UCSD-AML1 (cell line): ENCODE results near the gene EVC.
A peak's percentile ranks its signal among the peaks of the same experiment; 100 is the strongest.
"Not testable (repeated sequence)": the region's sequence is repeated elsewhere in the genome, so short reads cannot be mapped to it uniquely, and the experiment has no call there.

Source experiments
- DNase-seq: peaks from one replicate; lab custom pipeline; 2025; ENCODE audit not compliant: unreplicated experiment; lab: John Stamatoyannopoulos, UW

EVC gene

DNA sequence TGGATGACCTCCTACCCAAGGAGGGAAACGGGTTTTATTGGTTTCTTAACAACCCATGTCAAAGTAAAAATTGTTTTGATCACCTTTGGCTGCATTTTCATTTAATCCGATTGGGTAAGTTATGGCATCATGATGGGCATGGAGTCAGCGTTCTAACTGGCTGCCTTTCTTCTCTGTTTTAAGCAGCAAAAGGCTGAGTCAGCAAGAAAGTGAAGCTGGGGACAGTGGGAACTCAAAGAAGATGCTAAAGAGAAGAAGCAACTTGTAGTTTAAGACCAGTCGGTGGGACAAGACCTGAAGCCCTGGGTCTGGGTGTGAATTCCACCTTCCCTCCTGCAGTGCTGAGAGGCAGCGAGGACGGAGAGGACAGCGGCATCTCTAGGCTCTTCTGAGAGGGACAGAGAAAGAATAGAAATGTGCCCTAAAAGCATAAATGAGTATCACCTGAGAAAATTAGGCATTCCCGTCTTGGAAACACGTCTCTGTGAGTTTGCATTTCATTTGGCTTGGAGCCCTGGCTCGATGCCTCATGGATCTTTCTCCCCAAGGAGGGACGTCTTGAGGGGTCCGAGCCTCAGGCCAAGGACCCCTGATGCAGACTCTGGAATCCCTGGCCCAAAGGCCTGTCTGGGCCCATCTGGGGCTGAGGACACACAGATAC is 99.9 kb downstream of the EVC start:
- no peak for DNase-seq

DNA sequence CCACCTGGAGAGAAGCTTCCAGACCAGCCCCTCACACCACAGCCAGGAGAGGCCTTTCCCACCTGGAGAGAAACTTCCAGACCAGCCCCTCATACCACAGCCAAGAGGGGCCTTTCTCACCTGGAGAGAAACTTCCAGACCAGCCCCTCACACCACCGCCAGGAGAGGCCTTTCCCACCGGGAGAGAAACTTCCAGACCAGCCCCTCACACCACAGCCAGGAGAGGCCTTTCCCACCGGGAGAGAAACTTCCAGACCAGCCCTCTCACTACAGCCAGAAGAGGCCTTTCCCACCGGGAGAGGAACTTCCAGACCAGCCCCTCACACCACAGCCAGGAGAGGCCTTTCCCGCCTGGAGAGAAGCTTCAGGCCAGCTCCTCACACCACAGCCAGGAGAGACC is 101.1 kb downstream of the EVC start:
- DNase-seq: not testable (repeated sequence)

DNA sequence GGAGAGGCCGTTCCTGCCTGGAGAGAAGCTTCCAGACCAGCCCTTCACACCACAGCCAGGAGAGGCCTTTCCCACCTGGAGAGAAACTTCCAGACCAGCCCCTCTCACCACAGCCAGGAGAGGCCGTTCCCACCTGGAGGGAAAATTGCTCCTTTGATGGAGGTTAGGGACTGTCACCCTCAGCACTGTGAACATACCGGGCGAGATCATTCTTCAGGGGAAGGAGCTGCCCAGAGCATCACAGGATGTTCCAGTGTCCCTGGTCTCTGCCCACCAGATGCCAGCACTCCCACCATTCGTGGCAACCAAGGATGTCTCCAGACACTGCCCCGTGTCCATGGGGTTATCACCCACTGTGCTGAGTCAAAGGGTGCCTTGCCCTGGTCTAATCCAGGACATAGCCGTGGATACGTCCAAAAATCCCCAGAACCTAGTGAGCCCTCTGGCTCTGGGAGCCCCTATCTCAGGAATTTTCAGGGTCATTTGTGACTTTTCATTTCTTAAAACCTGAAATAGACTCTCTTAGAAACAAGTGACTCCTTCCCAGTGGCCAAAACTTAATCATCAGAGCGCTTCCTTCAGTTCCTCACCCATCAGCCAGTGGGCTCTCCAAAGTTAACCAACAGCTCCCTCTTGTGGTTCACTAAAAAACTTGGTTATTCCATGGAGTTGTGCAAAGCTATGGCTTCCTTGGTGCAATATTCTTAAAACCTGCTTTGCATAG is 101.7 kb downstream of the EVC start:
- no peak for DNase-seq

DNA sequence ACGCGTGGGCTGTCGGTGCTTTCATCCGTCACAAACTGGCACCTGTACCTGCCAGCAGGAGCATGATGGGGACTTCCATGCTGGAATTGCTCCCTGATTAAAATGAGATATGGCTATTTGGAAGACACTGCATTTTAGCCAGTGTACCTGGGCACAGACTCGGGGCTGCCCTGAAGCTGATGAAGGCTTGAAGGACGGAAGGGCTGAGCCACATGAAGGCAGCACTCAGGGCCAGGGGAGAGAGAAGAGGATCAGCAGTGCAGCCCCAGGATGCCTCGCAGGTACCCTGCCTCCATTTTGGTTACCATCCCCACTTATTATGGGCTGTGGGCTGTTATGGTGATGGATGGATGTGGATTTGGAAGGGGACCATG is 102.9 kb downstream of the EVC start:
- DNase-seq: no peak

DNA sequence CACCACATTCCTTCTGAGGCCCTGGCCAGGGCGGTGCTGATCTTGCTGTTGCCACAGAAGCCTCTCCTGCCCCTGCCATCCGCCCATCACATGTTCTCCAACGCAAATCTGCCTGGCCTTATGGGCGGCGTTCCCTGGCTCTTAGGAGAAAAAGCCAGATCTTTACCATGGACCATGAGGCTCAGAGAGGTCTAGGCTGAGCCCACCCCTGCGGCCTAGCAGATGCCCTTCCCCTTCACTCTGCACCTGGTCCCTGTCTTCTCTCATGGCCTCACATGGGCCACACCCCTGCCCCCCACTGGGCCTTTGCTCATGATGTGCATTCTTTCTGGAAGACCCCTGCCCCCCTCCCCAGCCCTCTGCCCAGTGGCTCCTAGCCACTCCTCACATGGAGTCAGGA is 103.4 kb downstream of the EVC start:
- DNase-seq: no peak

DNA sequence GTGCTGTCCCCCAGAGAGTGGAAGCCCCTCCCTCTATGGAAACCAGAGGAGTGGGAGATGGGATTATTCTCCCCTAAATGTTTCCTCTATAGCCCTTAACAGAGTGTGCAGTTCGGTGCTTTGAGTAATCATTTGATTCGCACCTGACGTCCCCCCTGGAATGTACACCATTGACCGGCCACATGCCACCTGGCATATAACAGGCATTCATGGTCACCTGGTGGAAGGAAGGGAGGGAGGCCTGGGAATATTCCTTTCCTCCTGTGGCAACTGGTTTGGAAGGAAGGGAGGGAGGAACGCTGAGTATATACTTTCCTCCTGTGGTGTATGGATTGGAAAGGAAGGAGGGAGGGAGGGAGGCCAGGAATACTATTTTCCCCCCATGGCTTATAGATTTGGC is 104.6 kb downstream of the EVC start:
- no peak for DNase-seq

DNA sequence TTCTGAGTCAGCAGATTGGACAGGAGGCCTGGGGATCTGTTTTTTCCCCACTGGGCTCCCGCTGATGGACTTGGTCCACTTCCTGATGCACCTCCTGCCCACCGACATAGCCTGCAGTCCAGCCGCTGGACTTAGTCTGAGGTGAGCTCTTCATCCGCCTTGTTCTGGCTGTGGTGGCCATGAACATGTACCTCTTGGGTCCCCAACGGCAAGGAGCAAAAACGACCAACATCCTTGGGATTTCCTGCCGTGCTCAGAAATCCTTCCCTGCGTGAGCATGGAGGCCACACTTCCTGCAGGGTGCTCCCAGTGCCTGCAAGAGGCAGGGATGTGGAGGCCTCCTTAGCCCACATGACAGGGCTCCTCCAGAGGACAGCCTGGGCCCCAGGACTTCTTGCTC is 105.1 kb downstream of the EVC start:
- no peak for DNase-seq

DNA sequence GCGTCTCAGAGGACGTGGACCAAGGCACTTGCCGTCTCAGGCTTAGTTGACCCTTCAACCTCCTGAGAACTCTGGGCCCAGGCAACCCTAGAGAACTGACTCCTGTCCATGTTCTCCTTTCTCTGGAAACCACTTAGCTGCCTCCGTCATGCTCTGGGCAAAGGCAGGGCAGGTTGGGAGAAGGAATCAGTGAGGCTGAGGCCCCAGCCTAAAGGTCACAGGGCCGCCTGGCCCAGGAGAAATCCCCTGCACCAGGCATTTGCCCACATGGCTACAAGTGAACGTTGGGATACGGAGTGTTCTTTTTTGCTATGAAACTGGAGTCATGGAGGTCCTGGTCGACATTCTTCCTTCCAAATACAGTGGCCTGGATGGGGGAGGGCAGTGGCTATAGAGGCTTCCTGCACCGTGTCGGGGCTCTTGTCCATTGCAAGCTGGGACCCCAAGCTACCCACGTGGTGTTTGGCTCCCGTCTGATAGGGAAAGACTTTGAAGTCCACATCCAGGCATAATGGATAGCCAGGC is 105.9 kb downstream of the EVC start:
- no peak for DNase-seq

DNA sequence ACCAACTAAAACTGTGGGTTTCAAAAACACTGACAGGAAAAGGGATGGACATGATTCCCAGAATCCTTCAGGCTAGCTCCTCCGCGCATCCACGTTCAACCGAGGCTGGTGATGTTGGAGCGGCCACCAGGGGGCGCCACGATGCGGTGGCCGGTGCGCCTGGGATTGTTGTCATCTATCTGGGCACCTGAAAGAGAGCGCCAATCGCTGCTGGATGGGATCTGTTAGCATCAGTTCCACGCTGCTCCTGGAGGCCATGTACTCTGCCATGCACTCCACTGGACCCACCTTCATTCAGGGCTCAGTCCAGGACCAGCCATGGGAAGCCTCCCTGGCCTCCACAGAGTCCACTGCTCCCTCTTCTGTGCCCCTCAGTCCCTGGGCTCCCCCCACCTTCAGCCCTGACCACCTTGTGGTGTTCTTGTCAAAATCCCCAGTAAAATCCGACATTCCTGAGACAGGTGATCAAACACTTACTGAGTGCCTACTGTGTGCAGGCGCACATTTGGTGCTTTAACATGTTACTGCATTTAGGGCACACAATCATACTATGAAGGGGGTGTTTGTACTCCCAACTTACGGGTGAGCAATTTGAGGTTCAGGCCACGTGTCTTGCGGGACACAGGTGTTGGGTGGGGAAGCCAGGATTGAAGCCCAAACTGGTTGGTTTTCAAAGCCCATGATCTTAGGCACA is 110.8 kb downstream of the EVC start:
- DNase-seq: peak; percentile 22

DNA sequence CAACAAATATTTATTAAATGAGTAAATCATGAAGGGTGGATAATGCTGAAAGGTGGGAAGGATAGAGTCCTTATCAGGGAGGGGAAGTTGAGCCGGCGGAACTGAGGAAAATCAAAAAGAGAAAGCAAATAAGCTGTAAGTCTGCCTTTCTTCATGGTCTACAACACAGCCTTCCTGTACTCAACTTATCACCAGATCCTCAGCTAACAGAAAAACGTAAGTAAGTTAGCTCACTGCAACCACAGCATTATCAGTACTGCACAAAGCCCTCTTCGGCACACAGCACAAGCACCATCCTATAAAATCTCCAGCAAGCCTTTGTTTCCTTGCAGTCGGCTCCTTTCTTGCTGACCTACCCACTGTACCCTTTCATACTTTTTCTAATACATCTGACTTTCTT is 111.6 kb downstream of the EVC start:
- no peak for DNase-seq

DNA sequence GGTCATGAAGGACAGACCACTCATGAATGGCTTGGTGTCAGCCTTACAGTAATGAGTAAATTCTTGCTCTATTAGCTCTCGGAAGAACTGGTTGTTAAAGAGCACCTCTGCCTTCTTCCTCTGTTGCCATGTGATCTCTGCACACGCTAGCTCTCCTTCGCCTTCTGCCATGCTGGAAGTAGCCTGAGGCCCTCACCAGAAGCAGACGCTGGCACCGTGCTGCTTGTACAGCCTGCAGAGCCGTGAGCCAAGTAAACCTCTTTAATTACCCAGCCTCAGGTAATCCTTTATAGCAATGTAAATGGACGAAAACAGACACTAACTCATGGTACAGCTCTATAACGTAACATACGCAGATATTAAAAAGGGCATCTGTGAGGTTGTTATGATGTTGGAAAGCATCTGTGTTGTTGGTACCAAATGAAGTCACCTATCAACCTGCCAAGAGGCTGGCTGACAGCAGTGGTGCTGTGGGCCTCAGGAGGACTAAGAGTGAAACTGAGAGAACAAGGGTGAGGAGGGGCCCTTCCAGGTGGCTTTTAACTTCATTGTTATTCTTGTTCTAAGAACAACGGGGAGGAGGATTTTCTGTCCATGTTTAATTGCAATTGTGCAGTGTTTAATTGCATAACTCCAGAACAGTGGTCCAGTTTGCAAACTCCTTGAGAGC is 112.7 kb downstream of the EVC start:
- no peak for DNase-seq

DNA sequence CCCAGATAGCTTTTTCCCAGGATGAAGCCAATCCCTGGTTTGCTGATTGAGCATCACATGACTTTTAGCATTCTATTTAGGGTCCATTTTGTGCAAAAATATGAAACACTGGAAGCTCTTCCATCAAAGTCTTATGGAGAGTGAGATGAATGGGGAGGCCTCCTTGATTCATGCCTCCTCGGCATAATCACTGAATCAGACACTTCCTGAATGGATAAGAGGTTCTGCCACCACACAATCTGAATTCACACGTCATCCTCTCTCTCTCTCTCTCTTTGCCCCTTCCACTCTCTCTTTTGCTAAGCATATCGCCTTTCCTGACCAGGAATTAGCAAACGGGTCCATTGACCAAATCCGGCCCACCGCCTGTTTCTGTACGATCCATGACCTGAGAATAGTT is 113.2 kb downstream of the EVC start:
- no peak for DNase-seq

DNA sequence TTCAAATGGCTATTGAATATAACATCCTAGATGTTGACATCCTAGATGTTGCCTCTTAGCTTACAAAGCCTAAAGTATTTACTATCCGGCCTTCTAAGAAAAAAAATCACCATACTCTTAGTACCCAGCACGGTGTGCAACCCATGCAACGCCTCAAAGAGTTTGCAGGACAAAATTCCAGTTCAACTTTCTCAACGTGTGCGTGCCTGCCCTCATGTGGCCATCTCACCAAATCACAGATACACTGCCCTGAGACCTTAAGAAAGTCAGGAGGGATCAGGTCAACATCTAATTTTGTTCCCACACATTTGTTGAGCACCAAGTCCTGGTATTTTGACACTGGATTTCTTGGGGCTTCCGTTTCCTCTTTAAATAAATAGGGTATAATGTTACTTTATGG is 113.6 kb downstream of the EVC start:
- peak; percentile 30 for DNase-seq

DNA sequence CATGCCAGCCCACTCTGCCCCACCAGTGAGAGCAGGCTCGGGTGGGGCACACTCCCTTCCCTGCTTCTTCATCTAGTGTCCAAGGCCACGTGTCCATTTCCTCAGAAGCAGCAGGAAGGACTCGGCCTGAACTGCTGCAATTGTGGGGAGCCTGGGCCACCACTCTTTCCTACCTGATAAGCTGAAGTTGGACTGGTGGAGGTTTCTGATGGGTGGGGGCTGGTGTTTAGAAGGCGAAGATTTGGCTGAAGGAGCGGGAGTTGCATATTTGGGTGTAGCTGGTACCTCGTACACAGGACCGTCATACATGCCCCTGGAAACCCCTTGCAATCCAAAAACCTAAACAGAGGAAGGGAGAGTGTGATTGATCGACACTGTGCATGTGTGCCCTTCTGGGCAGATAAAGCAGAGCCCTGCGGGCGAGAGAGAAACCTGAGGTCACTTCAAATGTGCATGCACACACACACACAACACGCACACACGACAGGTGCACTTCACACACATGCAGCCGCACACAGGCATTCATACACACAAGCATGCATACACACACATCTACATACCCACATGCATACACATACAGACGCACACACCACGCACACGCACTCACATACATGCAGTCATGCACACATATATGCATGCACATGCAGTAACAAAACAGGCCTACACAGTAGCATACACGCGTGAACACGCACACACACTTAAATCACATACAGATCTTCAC is 114.5 kb downstream of the EVC start:
- DNase-seq: no peak

DNA sequence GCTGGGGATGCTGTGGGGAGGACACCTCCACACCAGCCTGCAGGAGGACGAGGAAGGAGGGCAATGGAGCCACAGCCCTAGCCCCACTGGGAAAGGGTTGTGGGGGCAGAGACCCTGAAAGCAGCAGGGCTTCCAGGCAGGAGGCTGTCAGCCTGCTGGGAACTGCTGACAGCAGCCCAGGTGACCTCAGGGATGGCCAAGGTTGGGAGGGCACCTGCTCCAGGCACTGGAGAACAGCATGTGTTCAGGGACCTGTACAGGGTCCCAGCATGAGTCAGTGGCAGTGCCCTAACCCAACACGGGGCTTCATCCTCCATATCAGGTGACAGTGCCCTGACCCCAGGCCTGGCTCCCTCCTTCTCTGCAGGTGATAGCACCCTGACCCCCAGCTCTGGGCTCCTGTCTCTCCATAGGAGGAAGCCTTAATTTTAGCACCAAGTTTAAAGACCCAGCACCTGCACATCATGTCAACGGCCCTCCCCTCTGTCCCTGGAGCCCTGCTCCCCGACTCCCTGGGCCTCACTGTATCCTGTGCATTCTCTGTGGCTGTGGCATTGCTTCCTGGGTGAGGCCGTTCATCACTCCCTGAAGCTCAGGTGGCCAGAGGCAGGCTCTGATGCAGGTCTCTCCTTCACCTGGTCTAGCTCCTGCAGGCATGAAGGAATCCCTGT is 115.6 kb downstream of the EVC start:
- DNase-seq: no peak

DNA sequence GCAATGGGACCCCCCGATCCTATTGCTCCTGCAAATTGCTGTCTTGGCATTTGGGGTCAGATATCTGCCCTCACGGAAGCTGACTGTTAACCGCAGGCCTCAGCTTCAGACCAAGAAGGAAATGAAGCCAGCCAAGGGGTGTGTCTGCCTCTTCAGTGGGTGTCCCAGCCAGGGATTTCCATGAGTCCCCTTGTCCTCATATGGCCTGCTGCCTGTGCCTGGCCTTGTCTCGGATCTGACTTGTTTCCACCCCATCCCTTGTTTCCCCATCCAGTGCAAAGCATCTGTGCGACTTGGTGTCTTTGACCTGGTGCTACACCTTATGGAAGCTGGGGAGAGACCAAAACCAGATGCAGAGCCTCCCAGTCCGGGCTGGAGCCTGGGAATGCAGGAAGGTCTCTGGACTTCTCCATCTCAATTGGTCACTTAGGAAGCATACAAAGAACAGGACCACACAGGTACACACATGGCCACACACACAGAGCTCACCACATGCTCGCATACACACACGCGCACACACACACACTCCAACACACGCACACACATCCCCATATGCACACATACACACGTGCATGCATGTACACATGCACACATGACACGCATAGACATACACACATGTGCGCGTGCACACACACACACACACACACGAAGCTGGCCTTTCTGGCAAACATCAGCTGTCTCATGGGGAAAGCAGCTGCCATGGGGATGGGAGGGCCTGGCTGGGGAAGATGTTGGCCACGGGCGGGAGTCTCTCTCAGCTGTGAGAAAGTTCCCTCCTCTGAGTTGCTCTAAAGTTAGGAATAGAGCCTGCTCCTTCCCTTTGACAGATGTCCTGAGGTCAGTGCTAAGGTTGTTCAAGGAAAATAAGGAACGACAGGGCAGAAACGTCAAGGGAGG is 116.4 kb downstream of the EVC start:
- DNase-seq: peak; percentile 41

DNA sequence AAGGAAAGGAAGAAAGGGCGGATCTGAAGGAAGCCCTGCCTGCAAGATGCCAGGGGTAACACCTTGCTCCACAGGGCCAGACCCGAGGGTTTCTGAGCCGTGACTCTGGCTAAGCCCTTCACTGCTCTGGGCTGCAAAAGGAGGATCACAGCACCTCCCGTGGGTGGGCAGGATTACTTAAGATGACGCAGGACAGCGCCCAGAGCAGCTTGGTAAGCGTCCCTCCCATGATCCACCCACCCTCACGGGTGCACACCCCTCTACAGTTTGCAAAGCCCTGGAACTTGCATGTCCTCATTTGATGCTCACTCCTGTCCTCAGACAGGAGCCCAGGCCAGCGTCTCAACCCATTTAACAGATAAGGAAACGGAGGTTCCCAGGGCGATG is 117.0 kb downstream of the EVC start:
- DNase-seq: no peak

DNA sequence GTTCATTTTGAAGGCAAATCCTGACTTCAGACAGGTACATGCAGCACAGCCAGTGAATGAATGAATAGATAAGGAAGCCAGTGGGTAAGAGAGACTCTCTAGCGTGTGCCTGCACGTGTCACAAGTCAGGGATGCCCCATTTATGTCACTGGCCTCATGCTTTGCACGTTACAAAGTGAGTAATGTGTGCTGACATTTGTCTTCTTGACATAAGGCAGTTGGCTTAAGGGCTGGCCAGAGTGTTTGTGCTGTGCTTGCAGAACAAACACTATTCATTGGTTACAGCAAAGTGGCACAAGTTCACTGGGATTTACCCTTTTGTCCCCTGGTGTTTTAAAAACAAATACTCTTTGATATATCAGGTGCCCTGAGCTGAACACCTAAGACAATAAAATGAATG is 125.9 kb downstream of the EVC start:
- no peak for DNase-seq

DNA sequence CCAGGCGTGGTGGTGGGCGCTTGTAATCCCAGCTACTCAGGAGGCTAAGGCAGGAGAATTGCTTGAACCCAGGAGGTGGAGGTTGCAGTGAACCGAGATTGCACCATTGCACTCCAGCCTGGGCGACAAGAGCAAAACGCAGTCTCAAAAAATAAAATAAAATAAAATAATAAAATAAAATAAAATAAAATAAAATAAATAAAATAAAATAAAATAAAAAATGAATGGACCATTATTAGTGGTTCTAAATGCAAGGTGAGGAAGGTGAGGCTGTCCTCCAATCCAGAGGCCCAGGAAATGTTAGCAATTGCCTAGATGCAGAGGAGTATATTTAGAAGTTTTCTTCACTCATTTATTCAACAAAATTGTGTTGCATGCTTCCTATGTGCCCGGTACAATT is 126.5 kb downstream of the EVC start:
- not testable (repeated sequence) for DNase-seq
